IPS DF 6.9 (cell line): ENCODE measurements around the gene DNASE2B.

Experiments
- DNase-seq: peaks from one replicate; pipeline ENCODE4 v3.0.0-alpha.2; 2013; ENCODE audit warnings: low read depth, low spot score
- H3K27ac ChIP-seq: one replicate; pipeline ENCODE4 v1.5.1; 2013; ENCODE audit warnings: low read length, control low read depth
- H3K27me3 ChIP-seq: 2 replicates; pipeline ENCODE4 v1.6.1; 2013; ENCODE audit warnings: mild to moderate bottlenecking, low read length; ENCODE audit not compliant: control insufficient read depth, insufficient read depth
- H3K36me3 ChIP-seq: 2 replicates; pipeline ENCODE4 v1.6.1; 2013; ENCODE audit warnings: low read length; ENCODE audit not compliant: control insufficient read depth, insufficient read depth
- H3K4me1 ChIP-seq: 2 replicates; pipeline ENCODE4 v1.6.1; 2013; ENCODE audit warnings: low read length; ENCODE audit not compliant: control insufficient read depth, insufficient read depth
- H3K4me3 ChIP-seq: 2 replicates; pipeline ENCODE4 v1.5.1; 2013; ENCODE audit warnings: mild to moderate bottlenecking, low read length
- H3K9me3 ChIP-seq: 2 replicates; pipeline ENCODE4 v1.6.1; 2013; ENCODE audit warnings: low read length, inconsistent platforms; ENCODE audit not compliant: control insufficient read depth, insufficient read depth
- WGBS: extraction: QIAGEN DNeasy Blood & Tissue Kit; methylation state at CpG from one replicate; pipeline ENCODE4 v1.1.7; 2013; ENCODE audit warnings: mixed read lengths, missing lambda C conversion rate; ENCODE audit not compliant: insufficient read length, insufficient coverage; 5-methylcytosine and 5-hydroxymethylcytosine counted together

DNASE2B gene, protein sequence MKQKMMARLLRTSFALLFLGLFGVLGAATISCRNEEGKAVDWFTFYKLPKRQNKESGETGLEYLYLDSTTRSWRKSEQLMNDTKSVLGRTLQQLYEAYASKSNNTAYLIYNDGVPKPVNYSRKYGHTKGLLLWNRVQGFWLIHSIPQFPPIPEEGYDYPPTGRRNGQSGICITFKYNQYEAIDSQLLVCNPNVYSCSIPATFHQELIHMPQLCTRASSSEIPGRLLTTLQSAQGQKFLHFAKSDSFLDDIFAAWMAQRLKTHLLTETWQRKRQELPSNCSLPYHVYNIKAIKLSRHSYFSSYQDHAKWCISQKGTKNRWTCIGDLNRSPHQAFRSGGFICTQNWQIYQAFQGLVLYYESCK

DNA sequence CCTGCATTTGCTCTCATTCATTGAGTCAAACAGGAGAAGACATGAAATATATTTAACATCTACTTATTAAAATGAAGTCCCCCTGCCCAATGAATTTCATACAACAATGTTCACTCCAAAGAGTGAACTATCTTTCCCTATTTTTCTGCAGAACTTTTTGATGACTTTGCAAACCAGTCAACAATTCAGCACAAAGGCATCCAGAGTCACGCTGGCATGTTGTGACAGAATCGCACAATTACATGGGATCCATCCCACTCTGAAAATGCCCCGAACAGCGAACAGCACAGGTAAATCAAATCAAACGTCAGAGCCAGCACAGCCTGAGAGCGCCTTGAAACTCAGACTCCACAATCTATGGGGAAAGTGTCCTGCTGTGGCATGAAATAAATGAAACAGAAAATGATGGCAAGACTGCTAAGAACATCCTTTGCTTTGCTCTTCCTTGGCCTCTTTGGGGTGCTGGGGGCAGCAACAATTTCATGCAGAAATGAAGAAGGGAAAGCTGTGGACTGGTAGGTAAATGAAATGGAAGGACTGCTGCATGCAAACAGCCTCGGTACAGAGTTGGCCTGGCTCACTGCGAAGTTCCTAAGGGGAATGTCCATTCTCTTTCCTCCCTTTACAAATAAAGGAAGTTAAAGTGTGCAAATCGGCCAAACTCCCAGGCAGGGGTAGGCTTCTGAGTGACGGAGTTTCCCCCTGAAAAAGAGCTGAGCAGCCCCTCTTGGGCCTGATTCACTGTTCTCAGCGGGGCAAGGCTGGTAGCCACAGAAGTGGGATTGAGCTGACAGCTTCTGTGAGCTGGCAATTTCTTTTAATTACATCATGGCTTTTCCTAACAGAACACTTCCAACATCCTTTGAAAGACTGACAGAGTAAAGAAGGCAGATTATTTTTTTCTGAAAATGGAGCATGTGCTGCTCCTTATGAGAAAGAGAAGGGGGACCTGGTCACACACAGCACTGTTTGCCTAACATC lies at the start of gene DNASE2B:
DNASE2B (plus strand) TSS at position 310 of the 981 bp plus-strand sequence; CDS start at position 391, 81 bp downstream.
- no peaks in the 10 kb centered on the region for H3K4me1 ChIP-seq
- WGBS: no CpG with 5 or more reads among the region's 11 CpGs
- no peaks in the 10 kb centered on the region for H3K36me3 ChIP-seq
- H3K4me3 ChIP-seq: no peak within 1 kb of the TSS
- no peak for DNase-seq
- H3K27ac ChIP-seq: no peak within 1 kb of the TSS
- H3K27me3 ChIP-seq: no peaks in the 10 kb centered on the region
- no peaks in the 10 kb centered on the region for H3K9me3 ChIP-seq

DNA sequence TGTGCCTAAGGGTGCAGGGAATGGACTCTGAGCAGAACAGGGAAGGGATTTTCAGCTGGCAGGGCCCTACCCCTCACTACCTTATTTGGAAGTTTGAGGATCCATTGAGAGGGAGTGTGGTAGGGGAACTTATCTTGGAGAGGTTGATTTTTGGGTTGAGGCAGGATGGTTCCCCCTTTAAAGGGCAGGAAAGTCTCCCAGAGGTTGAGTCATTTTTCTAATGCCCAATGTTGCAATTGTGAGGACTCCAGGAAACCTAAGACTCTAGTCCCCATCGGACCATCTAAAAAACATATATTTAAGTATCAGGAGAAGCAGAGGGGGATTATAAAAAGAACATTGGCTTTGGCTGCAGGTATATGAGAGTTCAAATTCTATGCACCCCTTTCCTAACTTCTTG lies 49.5 kb upstream of the DNASE2B start:
- no peaks in the 10 kb centered on the region for H3K36me3 ChIP-seq
- no peak overlapping the region for H3K4me3 ChIP-seq
- no peaks in the 10 kb centered on the region for H3K9me3 ChIP-seq
- no CpG with 5 or more reads among the region's 1 CpG for WGBS
- H3K27ac ChIP-seq: no peak overlapping the region
- 0 out of 2 replicates have a peak, but pooled peaks cover 2% of the 10 kb centered on the region for H3K27me3 ChIP-seq
- H3K4me1 ChIP-seq: no peaks in the 10 kb centered on the region
- no peak for DNase-seq

DNA sequence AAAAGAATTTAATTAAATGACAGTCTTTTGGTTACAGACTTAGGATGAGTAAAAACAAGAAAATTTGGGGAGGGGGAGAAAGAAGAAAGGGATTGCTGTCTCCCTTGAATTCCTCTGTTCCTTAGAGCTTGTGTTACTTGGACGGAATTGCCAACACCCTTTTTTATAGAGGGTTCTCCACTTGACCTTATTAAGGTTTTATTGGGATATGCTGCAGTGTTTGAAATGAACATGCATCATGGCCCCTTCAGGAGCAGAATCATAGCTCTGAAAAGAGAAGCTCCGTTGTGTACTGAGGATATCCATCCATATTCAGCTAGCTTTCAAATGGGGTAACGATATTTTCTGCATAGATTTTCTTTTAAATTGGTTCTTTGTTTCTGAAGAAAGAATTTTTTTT lies 48.2 kb upstream of the DNASE2B start:
- no peak overlapping the region for H3K27ac ChIP-seq
- 0 out of 2 replicates have a peak, but pooled peaks cover 2% of the 10 kb centered on the region for H3K27me3 ChIP-seq
- H3K9me3 ChIP-seq: no peaks in the 10 kb centered on the region
- WGBS: no CpG with 5 or more reads among the region's 3 CpGs
- no peak overlapping the region for H3K4me3 ChIP-seq
- H3K4me1 ChIP-seq: no peaks in the 10 kb centered on the region
- DNase-seq: no peak
- H3K36me3 ChIP-seq: no peaks in the 10 kb centered on the region

DNA sequence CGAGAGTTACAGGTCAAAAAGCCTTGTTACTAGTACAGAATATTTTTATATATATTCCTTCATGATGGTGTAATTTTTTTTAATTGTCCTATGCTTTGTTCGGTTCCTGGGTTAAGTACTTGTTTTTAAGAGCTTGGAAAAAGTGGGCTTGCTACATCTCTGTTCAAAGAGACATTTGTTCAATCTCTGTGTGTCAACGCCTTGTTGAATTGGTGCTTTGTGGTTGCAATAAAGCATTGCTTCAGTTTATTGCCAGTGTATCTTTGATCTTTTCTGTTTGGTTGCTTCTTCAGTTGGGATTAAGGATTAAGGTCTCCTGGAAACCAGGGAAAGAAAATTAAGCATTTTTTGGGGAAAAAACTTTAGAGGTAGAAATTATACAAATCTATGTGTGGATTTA lies 47.7 kb upstream of the DNASE2B start:
- DNase-seq: no peak
- no peaks in the 10 kb centered on the region for H3K4me1 ChIP-seq
- no peaks in the 10 kb centered on the region for H3K9me3 ChIP-seq

DNA sequence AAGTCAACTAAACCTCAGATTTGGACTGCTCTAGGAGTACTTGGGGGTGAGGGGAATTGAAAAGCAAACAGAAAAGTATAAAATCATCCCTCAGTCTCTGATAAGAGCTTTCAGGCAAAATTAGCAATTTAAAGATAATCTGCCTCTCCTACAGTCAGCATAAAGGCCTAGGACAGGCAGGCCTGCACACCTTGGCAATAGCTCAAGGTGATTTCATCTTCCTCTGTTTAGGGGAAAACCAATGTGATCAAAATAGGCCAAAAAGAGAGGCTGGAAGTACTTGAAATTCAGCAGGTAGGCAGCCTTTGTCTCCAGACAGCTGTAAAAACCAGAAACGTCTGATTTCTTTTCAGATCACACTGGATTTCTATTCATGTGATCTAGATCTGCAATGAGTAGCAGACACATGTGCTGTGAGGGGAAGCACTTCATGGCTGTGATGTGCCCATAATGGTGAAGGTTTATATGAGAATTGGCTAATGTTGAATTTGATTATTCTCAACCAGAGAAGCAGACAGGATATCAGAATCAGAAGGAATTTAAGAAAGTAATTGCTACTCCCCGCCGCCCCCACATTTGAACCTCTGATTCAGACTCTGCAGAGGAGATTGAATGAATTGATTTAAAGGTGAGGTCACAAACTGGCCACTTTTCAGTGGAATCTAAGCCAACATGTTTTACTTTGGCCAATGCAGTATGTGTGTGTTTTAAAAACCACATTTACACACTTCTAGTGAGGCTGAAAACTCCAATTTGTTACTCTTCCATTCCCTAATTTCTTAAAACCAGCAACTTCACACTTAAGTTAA lies 45.8 kb upstream of the DNASE2B start:
- Histone ChIP-seq H3K27ac (no peak overlapping the region), H3K36me3 (no peaks in the 10 kb centered on the region), H3K4me3 (no peak overlapping the region), H3K27me3 (0 out of 2 replicates have a peak, but pooled peaks cover under 1% of the 10 kb centered on the region), H3K4me1 (no peaks in the 10 kb centered on the region), H3K9me3 (no peaks in the 10 kb centered on the region)
- no CpG with 5 or more reads among the region's 3 CpGs for WGBS
- DNase-seq: no peak

More for the DNA sequence above, 47.7 kb upstream of the DNASE2B start:
- Histone ChIP-seq H3K27ac (no peak overlapping the region), H3K36me3 (no peaks in the 10 kb centered on the region), H3K27me3 (0 out of 2 replicates have a peak, but pooled peaks cover 2% of the 10 kb centered on the region), H3K4me3 (no peak overlapping the region)
- no CpG with 5 or more reads among the region's 3 CpGs for WGBS

DNA sequence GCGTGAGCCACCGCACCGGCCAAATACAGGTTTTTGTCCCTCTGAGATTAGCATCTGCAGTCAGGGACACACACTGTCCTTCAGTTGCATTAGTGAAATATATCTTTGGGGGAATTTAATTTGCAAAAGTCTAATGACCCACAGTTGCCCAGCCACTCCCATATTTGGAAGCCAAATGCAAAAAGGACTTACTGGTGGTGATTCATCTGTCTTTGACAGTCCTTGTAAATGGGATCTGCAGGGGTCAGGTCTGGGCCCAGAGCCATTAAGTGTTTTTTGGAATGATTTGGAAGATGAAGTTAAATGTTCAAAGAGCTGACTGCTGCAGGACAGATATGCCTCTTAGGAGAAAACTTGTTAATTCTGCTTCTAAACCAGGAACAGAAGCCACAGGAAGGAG lies 44.6 kb upstream of the DNASE2B start:
- H3K36me3 ChIP-seq: no peaks in the 10 kb centered on the region
- H3K9me3 ChIP-seq: no peaks in the 10 kb centered on the region
- no peak overlapping the region for H3K4me3 ChIP-seq
- H3K27me3 ChIP-seq: no peaks in the 10 kb centered on the region
- no peak overlapping the region for H3K27ac ChIP-seq
- DNase-seq: no peak
- H3K4me1 ChIP-seq: no peaks in the 10 kb centered on the region
- WGBS: no CpG with 5 or more reads among the region's 3 CpGs

DNA sequence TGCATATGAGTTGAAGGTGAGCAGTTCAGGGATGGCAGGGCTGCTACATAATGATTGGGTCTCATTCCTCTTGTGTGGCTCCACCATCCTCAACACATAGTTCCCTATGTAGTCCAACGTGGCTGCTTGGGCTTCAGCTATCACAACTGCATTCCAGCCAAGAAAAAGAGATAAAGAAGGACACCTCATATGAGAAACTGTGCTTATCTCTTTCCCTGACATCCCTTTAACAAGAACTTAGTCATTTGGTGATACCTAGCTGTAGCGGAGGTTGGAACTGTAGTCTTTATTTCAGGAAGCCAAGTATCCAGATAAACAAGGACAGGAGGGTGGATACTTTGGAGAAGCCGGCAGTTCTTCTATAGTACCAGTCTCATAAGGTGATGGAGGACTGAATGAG lies 42.7 kb upstream of the DNASE2B start:
- Histone ChIP-seq H3K27me3 (no peaks in the 10 kb centered on the region), H3K4me3 (no peak overlapping the region), H3K36me3 (no peaks in the 10 kb centered on the region), H3K4me1 (no peaks in the 10 kb centered on the region), H3K9me3 (no peaks in the 10 kb centered on the region), H3K27ac (no peak overlapping the region)
- DNase-seq: no peak
- WGBS: no CpG with 5 or more reads among the region's 3 CpGs

DNA sequence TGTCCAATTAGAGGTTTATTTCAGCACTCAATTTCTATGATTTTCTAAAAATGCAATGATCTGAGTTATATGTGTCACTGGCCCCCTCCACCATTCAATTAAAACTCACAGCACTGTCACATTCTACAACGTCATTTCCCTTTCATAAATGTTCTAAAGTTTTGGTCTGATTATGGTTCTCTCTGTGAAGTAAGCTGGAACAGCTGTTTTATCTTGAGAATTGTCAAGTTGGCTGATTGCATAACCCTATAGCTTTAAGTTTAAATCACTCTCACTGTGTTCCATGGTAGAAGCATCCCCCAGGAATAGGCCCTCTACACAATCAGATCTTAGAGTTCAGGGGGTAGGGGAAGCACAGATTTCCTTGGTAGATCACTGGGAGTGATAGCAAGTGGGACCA lies 41.4 kb upstream of the DNASE2B start:
- no peak for DNase-seq
- no CpG with 5 or more reads among the region's 1 CpG for WGBS
- no peak overlapping the region for H3K4me3 ChIP-seq
- H3K27me3 ChIP-seq: no peaks in the 10 kb centered on the region
- no peaks in the 10 kb centered on the region for H3K4me1 ChIP-seq
- H3K27ac ChIP-seq: no peak overlapping the region
- H3K36me3 ChIP-seq: no peaks in the 10 kb centered on the region
- no peaks in the 10 kb centered on the region for H3K9me3 ChIP-seq

DNA sequence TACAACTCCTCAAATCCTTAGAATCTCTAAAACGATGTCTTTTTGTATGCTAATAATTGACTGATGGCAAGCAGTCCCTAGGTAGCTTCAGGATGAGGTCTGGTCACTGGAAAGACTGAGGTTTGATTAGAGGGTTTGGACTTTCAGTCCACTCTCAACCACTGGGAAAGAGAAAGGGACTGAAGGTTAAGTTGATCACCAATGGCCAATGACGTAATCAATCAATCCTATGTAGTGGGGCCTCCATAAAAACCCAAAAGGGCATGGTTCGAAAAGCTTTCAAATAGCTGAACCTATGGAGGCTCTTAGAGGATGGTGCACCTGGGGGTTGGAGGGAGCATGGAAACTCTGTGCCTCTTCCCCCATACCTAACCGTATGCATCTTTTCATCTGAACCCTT lies 39.6 kb upstream of the DNASE2B start:
- H3K27me3 ChIP-seq: no peaks in the 10 kb centered on the region
- no peak overlapping the region for H3K4me3 ChIP-seq
- no peaks in the 10 kb centered on the region for H3K36me3 ChIP-seq
- H3K27ac ChIP-seq: no peak overlapping the region
- H3K9me3 ChIP-seq: no peaks in the 10 kb centered on the region
- H3K4me1 ChIP-seq: no peaks in the 10 kb centered on the region
- DNase-seq: no peak
- no CpG with 5 or more reads among the region's 4 CpGs for WGBS

DNA sequence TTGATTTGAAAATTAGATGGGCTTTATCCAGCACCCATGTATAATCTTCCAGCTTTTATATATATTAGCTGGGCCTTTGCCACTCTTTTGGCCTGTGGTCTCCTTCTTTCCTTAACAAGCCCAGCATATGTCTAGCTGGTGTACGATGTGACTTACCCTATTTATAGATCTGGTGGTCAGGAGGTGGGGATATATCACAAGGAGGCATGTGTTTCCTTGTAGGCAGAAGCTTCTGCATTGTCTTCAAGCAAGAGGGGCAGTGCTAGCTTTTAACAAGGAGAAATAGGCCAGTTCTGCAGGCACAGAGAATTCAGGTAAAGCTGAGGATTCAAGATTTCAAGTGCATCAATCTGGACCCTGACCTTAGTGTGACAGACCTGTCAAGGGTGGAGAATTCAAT lies 38.0 kb upstream of the DNASE2B start:
- no peak for DNase-seq
- H3K9me3 ChIP-seq: no peaks in the 10 kb centered on the region
- no peak overlapping the region for H3K27ac ChIP-seq
- H3K36me3 ChIP-seq: no peaks in the 10 kb centered on the region
- WGBS: no CpG with 5 or more reads among the region's 1 CpG
- no peaks in the 10 kb centered on the region for H3K27me3 ChIP-seq
- no peaks in the 10 kb centered on the region for H3K4me1 ChIP-seq
- no peak overlapping the region for H3K4me3 ChIP-seq
